ENCODE data around the gene ZNF202.

ZNF202 gene

GRCh38 chr11:123677510-123677909 is 64.0 kb downstream of the ZNF202 start:
- H3F3A ChIP-seq (ENCODE audit: low read depth): no peaks in the 10 kb centered on the region
- no peaks in the 10 kb centered on the region for H3K9me2 ChIP-seq (replicated peaks; ENCODE audit: low read depth, low read length)
- H3K4me2 ChIP-seq (ENCODE audit: low read depth, low read length, poor library complexity, severe bottlenecking): no peak overlapping the region
- H3K4me3 ChIP-seq (ENCODE audit: low read length, poor library complexity, severe bottlenecking): no peak overlapping the region
- no peak overlapping the region for H3K9ac ChIP-seq (ENCODE audit: low read depth, low read length, poor library complexity, severe bottlenecking)
- TF ChIP-seq EZH2phosphoT487 (IDR thresholded peaks at IDR 0.05; ENCODE audit: borderline replicate concordance) (no peak), CTCF (conservative IDR thresholded peaks at IDR 0.05; ENCODE audit: low read length) (no peak)
- no peaks in the 10 kb centered on the region for H3K27me3 ChIP-seq (ENCODE audit: insufficient read depth, low read length, poor library complexity, severe bottlenecking)
- H3K4me1 ChIP-seq (ENCODE audit: insufficient read depth, low read length, poor library complexity, severe bottlenecking): no peaks in the 10 kb centered on the region
- H2AFZ ChIP-seq (ENCODE audit: low read length): no peak overlapping the region
- no peaks in the 10 kb centered on the region for H3K9me3 ChIP-seq (ENCODE audit: insufficient read depth, low read depth, low read length)
- no peaks in the 10 kb centered on the region for H3K36me3 ChIP-seq (ENCODE audit: insufficient read depth, low read length)
- no peaks in the 10 kb centered on the region for H3K79me2 ChIP-seq (ENCODE audit: insufficient read depth, low read length)
- H4K20me1 ChIP-seq (ENCODE audit: insufficient read depth, low read length, poor library complexity, severe bottlenecking): no peaks in the 10 kb centered on the region

GRCh38 chr11:123674297-123674696 is 67.2 kb downstream of the ZNF202 start:
- Histone ChIP-seq H3K79me2 (ENCODE audit: insufficient read depth, low read length) (no peaks in the 10 kb centered on the region), H4K20me1 (ENCODE audit: insufficient read depth, low read length, poor library complexity, severe bottlenecking) (no peaks in the 10 kb centered on the region), H3K36me3 (ENCODE audit: insufficient read depth, low read length) (no peaks in the 10 kb centered on the region), H3K27me3 (ENCODE audit: insufficient read depth, low read length, poor library complexity, severe bottlenecking) (no peaks in the 10 kb centered on the region), H3K9me2 (replicated peaks; ENCODE audit: low read depth, low read length) (no peaks in the 10 kb centered on the region), H3F3A (ENCODE audit: low read depth) (no peaks in the 10 kb centered on the region), H3K4me3 (ENCODE audit: low read length, poor library complexity, severe bottlenecking) (no peak overlapping the region), H2AFZ (ENCODE audit: low read length) (no peak overlapping the region), H3K4me1 (ENCODE audit: insufficient read depth, low read length, poor library complexity, severe bottlenecking) (no peaks in the 10 kb centered on the region), H3K9me3 (ENCODE audit: insufficient read depth, low read depth, low read length) (no peaks in the 10 kb centered on the region), H3K4me2 (ENCODE audit: low read depth, low read length, poor library complexity, severe bottlenecking) (no peak overlapping the region), H3K9ac (ENCODE audit: low read depth, low read length, poor library complexity, severe bottlenecking) (no peak overlapping the region)
- no peak for TF ChIP-seq CTCF (conservative IDR thresholded peaks at IDR 0.05; ENCODE audit: low read length)
- no peak for TF ChIP-seq EZH2phosphoT487 (IDR thresholded peaks at IDR 0.05; ENCODE audit: borderline replicate concordance)
